Measurements from ENCODE around the gene AGAP3. TPM values are rescaled to one million over a fixed set of nuclear protein-coding genes. Genes with fewer than 3 reads are reported as not detected.

The AGAP3 gene
- total RNA-seq, 1 donor from 2014 or later: 156 TPM

GRCh38 chr7:151109094-151110048 lies 23.1 kb downstream of the AGAP3 start:
- no peak overlapping the region for H3K4me3 Mint-ChIP-seq (ENCODE audit: unreplicated experiment)
- H3K9ac ChIP-seq (ENCODE audit: low read length): no peak overlapping the region
- H3K27ac ChIP-seq (ENCODE audit: low read depth, low read length): no peak overlapping the region
- no peaks in the 10 kb centered on the region for H3K27me3 ChIP-seq (ENCODE audit: insufficient read depth, low read length)
- peaks cover 3% of the 10 kb centered on the region for H3K36me3 Mint-ChIP-seq (ENCODE audit: low read depth, unreplicated experiment)
- peaks cover 44% of the 10 kb centered on the region for H3K4me1 Mint-ChIP-seq (ENCODE audit: low read depth, unreplicated experiment)
- H3K36me3 ChIP-seq (ENCODE audit: insufficient read depth, low read length): no peaks in the 10 kb centered on the region
- peaks cover 67% of the 10 kb centered on the region for H3K79me2 ChIP-seq (ENCODE audit: insufficient read depth, low read length)
- no peak overlapping the region for H3K4me2 ChIP-seq (ENCODE audit: low read length)
- H2AFZ ChIP-seq (ENCODE audit: low read depth, low read length): no peak overlapping the region
- H3K4me1 ChIP-seq (ENCODE audit: insufficient read depth, low read length): peaks cover 27% of the 10 kb centered on the region
- H4K20me1 ChIP-seq (ENCODE audit: insufficient read depth, low read length): peaks cover 92% of the 10 kb centered on the region
- no peak overlapping the region for H3K27ac Mint-ChIP-seq (ENCODE audit: unreplicated experiment)
- no peaks in the 10 kb centered on the region for H3K9me3 ChIP-seq (ENCODE audit: insufficient read depth, low read depth, low read length)
- FAIRE-seq (no peak), DNase-seq (ENCODE audit: low read depth) (no peak)
- H3K9me3 Mint-ChIP-seq (ENCODE audit: unreplicated experiment): no peaks in the 10 kb centered on the region
- no peak for TF ChIP-seq CTCF (IDR thresholded peaks at IDR 0.05; ENCODE audit: insufficient read depth, low read depth, low read length)
- no peak for TF ChIP-seq EZH2 (IDR thresholded peaks at IDR 0.05; ENCODE audit: insufficient read depth, low read length)
- H3K4me3 ChIP-seq (ENCODE audit: insufficient read depth, low read depth, low read length): no peak overlapping the region
- H3K27me3 Mint-ChIP-seq (ENCODE audit: low read depth, unreplicated experiment): no peaks in the 10 kb centered on the region

DNA sequence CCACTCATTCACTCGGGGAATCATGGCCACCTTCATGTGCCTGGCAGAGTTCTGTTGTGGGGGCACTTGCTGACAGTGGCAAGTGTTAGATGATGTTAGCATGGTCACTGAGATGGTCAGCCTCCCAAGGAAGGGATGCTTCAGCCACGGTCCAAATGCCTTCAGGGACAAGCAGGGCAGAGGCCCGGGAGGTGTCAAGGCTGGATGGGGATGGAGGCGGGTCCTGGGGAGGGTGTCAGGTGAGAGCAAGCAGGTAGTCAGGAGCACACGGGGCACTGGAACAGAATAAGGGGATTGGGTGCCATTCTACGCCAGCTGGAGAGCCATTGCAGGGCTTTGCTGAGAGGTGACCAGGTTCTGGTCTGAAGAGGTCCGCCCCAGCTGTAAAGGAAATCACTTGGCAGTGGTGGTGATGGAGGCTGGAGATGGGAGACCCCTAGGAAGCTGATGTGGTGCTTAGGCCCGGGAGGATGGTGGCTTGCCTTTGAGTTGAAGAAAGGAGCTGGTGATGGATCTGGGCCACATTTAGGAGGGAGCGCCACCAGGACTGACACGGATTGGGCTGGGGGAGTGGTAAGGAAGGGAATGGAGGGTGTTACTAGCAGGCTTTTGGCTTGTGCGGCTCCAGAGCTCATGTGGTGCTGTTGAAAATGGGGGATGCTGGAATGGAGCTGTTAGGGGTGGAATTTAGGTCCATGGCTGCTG lies 24.1 kb downstream of the AGAP3 start:
- Mint-ChIP-seq H3K27me3 (ENCODE audit: low read depth, unreplicated experiment) (no peaks in the 10 kb centered on the region), H3K4me3 (ENCODE audit: unreplicated experiment) (no peak overlapping the region), H3K27ac (ENCODE audit: unreplicated experiment) (no peak overlapping the region), H3K36me3 (ENCODE audit: low read depth, unreplicated experiment) (no peaks in the 10 kb centered on the region), H3K4me1 (ENCODE audit: low read depth, unreplicated experiment) (peaks cover 36% of the 10 kb centered on the region), H3K9me3 (ENCODE audit: unreplicated experiment) (no peaks in the 10 kb centered on the region)
- H2AFZ ChIP-seq (ENCODE audit: low read depth, low read length): no peak overlapping the region
- peaks cover 69% of the 10 kb centered on the region for H3K79me2 ChIP-seq (ENCODE audit: insufficient read depth, low read length)
- H3K4me3 ChIP-seq (ENCODE audit: insufficient read depth, low read depth, low read length): no peak overlapping the region
- FAIRE-seq (no peak), DNase-seq (ENCODE audit: low read depth) (no peak)
- H3K9me3 ChIP-seq (ENCODE audit: insufficient read depth, low read depth, low read length): no peaks in the 10 kb centered on the region
- no peak overlapping the region for H3K9ac ChIP-seq (ENCODE audit: low read length)
- H3K27ac ChIP-seq (ENCODE audit: low read depth, low read length): no peak overlapping the region
- H3K4me1 ChIP-seq (ENCODE audit: insufficient read depth, low read length): peaks cover 20% of the 10 kb centered on the region
- TF ChIP-seq EZH2 (IDR thresholded peaks at IDR 0.05; ENCODE audit: insufficient read depth, low read length): no peak
- TF ChIP-seq CTCF (IDR thresholded peaks at IDR 0.05; ENCODE audit: insufficient read depth, low read depth, low read length): no peak
- H3K27me3 ChIP-seq (ENCODE audit: insufficient read depth, low read length): no peaks in the 10 kb centered on the region
- no peaks in the 10 kb centered on the region for H3K36me3 ChIP-seq (ENCODE audit: insufficient read depth, low read length)
- H3K4me2 ChIP-seq (ENCODE audit: low read length): no peak overlapping the region
- H4K20me1 ChIP-seq (ENCODE audit: insufficient read depth, low read length): peaks cover 83% of the 10 kb centered on the region

Measured in astrocyte (in vitro differentiated cells and primary cell).